Neuronal stem cell (in vitro differentiated cells): ENCODE data around the gene GON4L.
"Not testable (repeated sequence)": the region's sequence is repeated elsewhere in the genome, so short reads cannot be mapped to it uniquely, and the experiment has no call there.

Source experiments
- DNase-seq: peaks from one replicate; pipeline ENCODE4 v3.0.0-alpha.2; 2013; ENCODE audit warnings: low spot score
- H2AFZ ChIP-seq: one replicate; pipeline ENCODE4 v1.6.1; 2013; ENCODE audit warnings: mild to moderate bottlenecking, low read length, inconsistent platforms
- H2AK5ac ChIP-seq: 2 replicates; pipeline ENCODE4 v1.6.1; 2013; ENCODE audit warnings: low read depth, mild to moderate bottlenecking, inconsistent platforms, low read length, moderate library complexity, mixed read lengths
- H2BK120ac ChIP-seq: 2 replicates; pipeline ENCODE4 v1.6.1; 2013; ENCODE audit warnings: low read depth, mild to moderate bottlenecking, inconsistent platforms, low read length, moderate library complexity, mixed read lengths
- H2BK12ac ChIP-seq: one replicate; pipeline ENCODE4 v1.6.1; 2013; ENCODE audit warnings: low read length, inconsistent platforms
- H2BK15ac ChIP-seq: 2 replicates; pipeline ENCODE4 v1.6.1; 2013; ENCODE audit warnings: mild to moderate bottlenecking, low read length, inconsistent platforms, mixed read lengths
- H2BK5ac ChIP-seq: one replicate; pipeline ENCODE4 v1.6.1; 2013; ENCODE audit warnings: inconsistent platforms, mild to moderate bottlenecking, low read length, moderate library complexity
- H3K14ac ChIP-seq: one replicate; pipeline ENCODE4 v1.6.1; 2013; ENCODE audit warnings: low read length, inconsistent platforms
- H3K18ac ChIP-seq: 2 replicates; pipeline ENCODE4 v1.6.1; 2013; ENCODE audit warnings: low read length, inconsistent platforms
- H3K23ac ChIP-seq: 2 replicates; pipeline ENCODE4 v1.6.1; 2013; ENCODE audit warnings: low read depth, mild to moderate bottlenecking, mixed read lengths, low read length, inconsistent platforms; ENCODE audit not compliant: poor library complexity
- H3K27ac ChIP-seq: replicated peaks from 3 replicates; pipeline ENCODE4 v1.5.1; 2013; ENCODE audit warnings: low read length, inconsistent platforms
- H3K27me3 ChIP-seq, 3 experiments: 2 replicates each; pipeline ENCODE4 v1.6.1; 2013; ENCODE audit warnings: low read length in 3 of 3, mild to moderate bottlenecking in 2 of 3, inconsistent platforms in 1 of 3, low read depth in 1 of 3, mixed read lengths in 1 of 3, moderate library complexity in 1 of 3; ENCODE audit not compliant: control insufficient read depth in 3 of 3, insufficient read depth in 3 of 3
- H3K36me3 ChIP-seq, 2 donors: replicated peaks in 1 of 2; 2 replicates each; pipeline ENCODE4 v1.6.1; 2013; ENCODE audit warnings: low read length in 2 of 2; ENCODE audit not compliant: control insufficient read depth in 2 of 2, insufficient read depth in 2 of 2
- H3K4ac ChIP-seq: 2 replicates; pipeline ENCODE4 v1.6.1; 2013; ENCODE audit warnings: inconsistent platforms, mild to moderate bottlenecking, low read length, moderate library complexity
- H3K4me1 ChIP-seq, 2 donors: 1 replicate in 1 of 2; 2 replicates in 1 of 2; pipeline ENCODE4 v1.6.1; 2013; ENCODE audit warnings: low read length in 2 of 2, low read depth in 1 of 2; ENCODE audit not compliant: control insufficient read depth in 2 of 2, insufficient read depth in 1 of 2
- H3K4me2 ChIP-seq: one replicate; pipeline ENCODE4 v1.6.1; 2013; ENCODE audit warnings: mild to moderate bottlenecking, low read length, inconsistent platforms; ENCODE audit not compliant: insufficient read depth, poor library complexity, severe bottlenecking
- H3K4me3 ChIP-seq, 2 donors: 2 replicates each; pipeline ENCODE4 v1.5.1; 2013; ENCODE audit warnings: low read length in 2 of 2, mild to moderate bottlenecking in 2 of 2, inconsistent platforms in 1 of 2, moderate library complexity in 1 of 2
- H3K79me1 ChIP-seq: one replicate; pipeline ENCODE4 v1.6.1; 2013; ENCODE audit warnings: low read depth, mild to moderate bottlenecking, inconsistent platforms, low read length, moderate library complexity
- H3K9ac ChIP-seq: one replicate; pipeline ENCODE4 v1.6.1; 2013; ENCODE audit warnings: mild to moderate bottlenecking, low read depth, low read length, inconsistent platforms; ENCODE audit not compliant: poor library complexity
- H3K9me3 ChIP-seq, 2 donors: replicated peaks in 1 of 2; 2 replicates each; pipeline versions ENCODE3 to v1.6.1; 2013; ENCODE audit warnings: low read length in 2 of 2, mild to moderate bottlenecking in 2 of 2, inconsistent platforms in 1 of 2, low read depth in 1 of 2, mixed read lengths in 1 of 2, moderate library complexity in 1 of 2; ENCODE audit not compliant: control insufficient read depth in 2 of 2, insufficient read depth in 1 of 2
- H4K8ac ChIP-seq: one replicate; pipeline ENCODE4 v1.6.1; 2013; ENCODE audit warnings: low read depth, mild to moderate bottlenecking, inconsistent platforms, low read length, moderate library complexity
- H4K91ac ChIP-seq: one replicate; pipeline ENCODE4 v1.6.1; 2013; ENCODE audit warnings: low read length, low read depth, mild to moderate bottlenecking, inconsistent platforms; ENCODE audit not compliant: poor library complexity
- WGBS, 2 donors: extraction: QIAGEN DNeasy Blood & Tissue Kit; methylation state at CpG; one replicate each; pipeline ENCODE4 v1.1.7; 2013; ENCODE audit warnings: missing lambda C conversion rate in 2 of 2, mixed read lengths in 1 of 2; ENCODE audit not compliant: insufficient read length in 2 of 2, insufficient replicate concordance in 1 of 2; ENCODE audit errors: extremely low coverage in 2 of 2; 5-methylcytosine and 5-hydroxymethylcytosine counted together

GON4L gene

DNA sequence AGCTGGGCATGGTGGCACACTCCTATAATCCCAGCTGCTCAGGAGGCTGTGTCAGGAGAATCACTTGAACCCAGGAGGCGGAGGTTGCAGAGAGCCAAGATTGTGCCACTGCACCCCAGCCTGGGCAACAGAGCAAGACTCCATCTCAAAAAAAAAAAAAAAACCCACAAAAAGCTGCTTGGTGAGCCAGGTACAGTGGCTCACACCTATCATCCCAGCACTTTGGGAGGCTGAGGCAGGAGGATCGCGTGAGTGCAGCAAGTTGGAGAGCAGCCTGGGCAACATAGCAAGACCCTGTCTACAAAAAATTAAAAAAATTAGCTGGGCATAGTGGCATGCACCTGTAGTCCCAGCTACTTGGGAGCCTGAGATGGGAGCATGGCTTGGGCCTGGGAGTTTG is 142.0 kb downstream of the GON4L start:
- not testable (repeated sequence) for H3K4ac ChIP-seq, H2BK15ac ChIP-seq

DNA sequence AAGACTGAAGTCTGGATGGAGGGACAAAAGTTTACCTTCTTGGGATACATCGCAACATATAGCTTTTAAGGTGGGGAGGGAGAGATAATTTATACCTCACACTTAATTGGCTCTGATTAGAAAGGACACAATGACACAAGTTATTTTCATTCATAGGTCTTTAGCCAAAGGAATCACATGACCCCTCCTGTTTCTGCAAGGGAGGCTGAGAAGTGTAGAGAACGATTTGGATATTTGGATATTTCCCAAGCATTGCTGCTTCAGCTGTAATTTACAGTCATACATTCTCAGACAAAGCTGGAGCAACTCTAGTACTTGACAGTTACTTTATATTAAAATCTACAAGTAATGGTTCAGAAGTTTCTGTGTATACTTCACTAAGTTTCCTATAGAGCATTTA is 143.9 kb downstream of the GON4L start:
- no peak overlapping the region for H2AFZ ChIP-seq
- H2BK5ac ChIP-seq = no peak overlapping the region
- H2BK120ac ChIP-seq = no peak overlapping the region
- H3K4me3 ChIP-seq = no peak overlapping the region
- peaks cover 3 to 69% of the 10 kb centered on the region in 2 donors for H3K36me3 ChIP-seq
- H3K9ac ChIP-seq = no peak overlapping the region
- no peak for DNase-seq
- H4K8ac ChIP-seq = no peak overlapping the region
- no peak overlapping the region for H3K4me2 ChIP-seq
- no peak overlapping the region for H4K91ac ChIP-seq
- H3K27ac ChIP-seq = no peak overlapping the region
- H2BK12ac ChIP-seq = no peak overlapping the region
- peaks cover 2% of the 10 kb centered on the region for H3K79me1 ChIP-seq
- H3K4me1 ChIP-seq = no peaks in the 10 kb centered on the region
- no CpG with 5 or more reads among the region's 2 CpGs for WGBS, 2 donors
- no peaks in the 10 kb centered on the region for H3K27me3 ChIP-seq
- no peak overlapping the region for H2AK5ac ChIP-seq
- no peak overlapping the region for H3K23ac ChIP-seq
- no peak overlapping the region for H3K4ac ChIP-seq
- no peak overlapping the region for H3K14ac ChIP-seq
- H3K18ac ChIP-seq = no peak overlapping the region
- peaks cover 3 to 11% of the 10 kb centered on the region in 2 donors for H3K9me3 ChIP-seq
- no peak overlapping the region for H2BK15ac ChIP-seq

More for the DNA sequence above, 142.0 kb downstream of the GON4L start:
- not testable (repeated sequence) for H2BK120ac ChIP-seq, H3K18ac ChIP-seq, H3K14ac ChIP-seq, H2AFZ ChIP-seq, H4K91ac ChIP-seq, H2BK5ac ChIP-seq, H4K8ac ChIP-seq, DNase-seq, H2AK5ac ChIP-seq, H3K79me1 ChIP-seq, H3K9ac ChIP-seq, H3K4me1 ChIP-seq, H3K23ac ChIP-seq, H3K27ac ChIP-seq, H3K4me3 ChIP-seq, H3K27me3 ChIP-seq, H3K4me2 ChIP-seq, H3K9me3 ChIP-seq, H2BK12ac ChIP-seq
- H3K36me3 ChIP-seq = peaks cover 2 to 70% of the 10 kb centered on the region in 2 donors
- no CpG with 5 or more reads among the region's 3 CpGs for WGBS, 2 donors

DNA sequence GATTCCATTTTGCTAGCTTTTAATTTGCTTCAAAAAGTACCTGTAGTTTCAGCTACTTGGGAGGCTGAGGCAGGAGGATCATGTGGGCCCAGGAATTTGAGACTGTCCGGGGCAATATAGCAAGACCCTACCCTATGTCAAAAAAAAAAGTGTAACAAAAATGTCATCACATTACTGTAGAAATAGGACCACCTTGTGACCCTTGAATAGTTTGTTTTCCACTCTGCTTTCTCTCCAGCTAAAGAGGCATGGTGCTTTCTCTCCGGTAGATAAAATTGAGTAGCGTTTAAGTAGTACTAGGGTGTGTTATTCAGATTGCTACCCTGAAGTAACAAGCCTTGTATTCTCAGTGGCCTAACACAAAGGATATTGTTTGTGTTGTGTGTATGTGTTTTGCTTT is 144.4 kb downstream of the GON4L start:
- WGBS, 2 donors = no CpG with 5 or more reads among the region's 3 CpGs
- not testable (repeated sequence) for H2BK12ac ChIP-seq, H2BK120ac ChIP-seq, DNase-seq, H3K27ac ChIP-seq, H3K4me2 ChIP-seq, H3K79me1 ChIP-seq, H2AFZ ChIP-seq, H4K91ac ChIP-seq, H3K4ac ChIP-seq, H3K23ac ChIP-seq, H2BK15ac ChIP-seq, H2AK5ac ChIP-seq, H3K9ac ChIP-seq, H3K27me3 ChIP-seq, H4K8ac ChIP-seq, H3K4me3 ChIP-seq, H2BK5ac ChIP-seq, H3K4me1 ChIP-seq, H3K14ac ChIP-seq, H3K18ac ChIP-seq
- Histone ChIP-seq H3K36me3 (peaks cover 3 to 66% of the 10 kb centered on the region in 2 donors), H3K9me3 (peaks cover 3 to 11% of the 10 kb centered on the region in 2 donors)

DNA sequence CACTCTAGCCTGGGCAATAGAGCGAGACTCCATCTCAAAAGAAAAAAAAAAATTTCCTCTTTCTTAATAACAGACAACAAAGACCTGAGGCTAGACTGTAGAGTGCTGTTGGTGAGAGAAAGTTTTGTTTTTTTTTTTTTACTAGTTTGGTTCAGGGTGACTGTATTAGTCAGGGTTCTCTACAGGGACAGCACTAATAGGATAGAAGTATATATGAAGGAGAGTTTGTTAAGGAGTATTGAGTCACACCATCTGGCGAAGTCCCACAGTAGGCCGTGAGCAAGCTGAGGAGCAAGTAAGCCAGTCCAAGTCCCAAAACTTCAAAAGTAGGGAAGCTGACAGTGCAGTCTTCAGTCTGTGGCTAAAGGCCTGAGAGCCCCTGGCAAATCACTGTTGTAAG is 145.6 kb downstream of the GON4L start:
- not testable (repeated sequence) for H3K4ac ChIP-seq, H3K4me2 ChIP-seq, H3K27ac ChIP-seq, H4K8ac ChIP-seq, H3K4me1 ChIP-seq, H2BK15ac ChIP-seq, DNase-seq, H2BK12ac ChIP-seq, H2AK5ac ChIP-seq, H3K14ac ChIP-seq, H3K23ac ChIP-seq, H2BK120ac ChIP-seq, H3K9ac ChIP-seq, H4K91ac ChIP-seq, H3K79me1 ChIP-seq, H3K27me3 ChIP-seq, H2AFZ ChIP-seq, H3K4me3 ChIP-seq, H2BK5ac ChIP-seq, H3K18ac ChIP-seq
- peaks cover 3 to 11% of the 10 kb centered on the region in 2 donors for H3K9me3 ChIP-seq
- no CpG with 5 or more reads among the region's 3 CpGs for WGBS, 2 donors
- peaks cover 3 to 56% of the 10 kb centered on the region in 2 donors for H3K36me3 ChIP-seq
